IMR-90 (cell line): Measurements from ENCODE around the gene EPN2. TPM values are rescaled to one million over a fixed set of nuclear protein-coding genes. Genes with fewer than 3 reads are reported as not detected.

Experiments used
- ATAC-seq: fragments of 200-7000 bp; cut with Tn5 transposase; 2 replicates; pipeline ENCODE4 v1.9.1; 2020; ENCODE audit warnings: low read depth, mild to moderate bottlenecking, moderate library complexity
- BruUV-seq: library from RNA; stranded (reverse); fragments of 400-500 nt; replicated peaks from 2 replicates; lab custom pipeline; 2021; lab: Mats Ljungman, UMichigan
- CTCF ChIA-PET: fragments of 300-600 bp; formaldehyde crosslinking; extraction: SDS; loops from one replicate; lab custom pipeline; 2021; ENCODE audit warnings: antibody characterized with exemption; lab: Yijun Ruan, JAX
- POLR2A ChIA-PET: fragments of 300-600 bp; sonication (Branson Sonifier 250); formaldehyde crosslinking; loops from one replicate; lab custom pipeline; 2022; ENCODE audit warnings: antibody characterized with exemption; ENCODE audit not compliant: unreplicated experiment; lab: Charles Lee
- DNase-seq: peaks from one replicate; pipeline ENCODE4 v3.0.0; 2013
- H2AFZ ChIP-seq: replicated peaks from 2 replicates; pipeline ENCODE3; 2013; ENCODE audit warnings: low read length, mild to moderate bottlenecking; ENCODE audit not compliant: poor library complexity
- H2AK5ac ChIP-seq: 2 replicates; pipeline ENCODE4 v1.6.1; 2013; ENCODE audit warnings: low read depth, low read length, inconsistent platforms
- H2AK9ac ChIP-seq: replicated peaks from 2 replicates; pipeline ENCODE3; 2013; ENCODE audit warnings: mild to moderate bottlenecking, low read depth, low read length, moderate library complexity; ENCODE audit not compliant: poor library complexity
- H2BK120ac ChIP-seq: 2 replicates; pipeline ENCODE4 v1.6.1; 2013; ENCODE audit warnings: low read depth, low read length, inconsistent platforms
- H2BK15ac ChIP-seq: 3 replicates; pipeline ENCODE4 v1.6.1; 2013; ENCODE audit warnings: low read depth, low read length, inconsistent platforms
- H2BK20ac ChIP-seq: 2 replicates; pipeline ENCODE4 v1.6.1; 2013; ENCODE audit warnings: low read depth, mild to moderate bottlenecking, inconsistent platforms, low read length, moderate library complexity
- H2BK5ac ChIP-seq: 2 replicates; pipeline ENCODE4 v1.6.1; 2013; ENCODE audit warnings: mild to moderate bottlenecking, low read depth, low read length, inconsistent platforms; ENCODE audit not compliant: poor library complexity, severe bottlenecking
- H3K14ac ChIP-seq: replicated peaks from 2 replicates; pipeline ENCODE4 v1.6.1; 2013; ENCODE audit warnings: low read depth, low read length, inconsistent platforms
- H3K18ac ChIP-seq: 2 replicates; pipeline ENCODE4 v1.6.1; 2013; ENCODE audit warnings: low read depth, low read length, control low read depth
- H3K23ac ChIP-seq: 2 replicates; pipeline ENCODE4 v1.6.1; 2013; ENCODE audit warnings: low read depth, low read length, inconsistent platforms
- H3K27ac ChIP-seq: 2 replicates; pipeline ENCODE4 v1.5.1; 2013; ENCODE audit warnings: mild to moderate bottlenecking, control low read depth, low read length; ENCODE audit not compliant: insufficient read depth
- H3K27me3 ChIP-seq: 2 replicates; pipeline ENCODE4 v1.6.1; 2013; ENCODE audit warnings: low read length; ENCODE audit not compliant: control insufficient read depth, insufficient read depth
- H3K36me3 ChIP-seq: 2 replicates; pipeline ENCODE4 v1.6.1; 2013; ENCODE audit warnings: low read length, mixed read lengths; ENCODE audit not compliant: control insufficient read depth, insufficient read depth
- H3K4ac ChIP-seq: 2 replicates; pipeline ENCODE4 v1.6.1; 2013; ENCODE audit warnings: low read depth, low read length, inconsistent platforms
- H3K4me1 ChIP-seq: 2 replicates; pipeline ENCODE4 v1.6.1; 2013; ENCODE audit warnings: low read length, mixed read lengths; ENCODE audit not compliant: control insufficient read depth, insufficient read depth
- H3K4me2 ChIP-seq: 2 replicates; pipeline ENCODE4 v1.6.1; 2013; ENCODE audit warnings: low read depth, mild to moderate bottlenecking, control low read depth, low read length, moderate library complexity
- H3K4me3 ChIP-seq: 2 replicates; pipeline ENCODE4 v1.5.1; 2013; ENCODE audit warnings: low read depth, mild to moderate bottlenecking, control low read depth, low read length, moderate library complexity; ENCODE audit not compliant: insufficient read depth
- H3K56ac ChIP-seq: 2 replicates; pipeline ENCODE4 v1.6.1; 2013; ENCODE audit warnings: low read length, inconsistent platforms; ENCODE audit not compliant: insufficient read depth; ENCODE audit errors: extremely low read depth
- H3K79me1 ChIP-seq, 2 experiments: 2 replicates each; pipeline ENCODE4 v1.6.1; 2013; ENCODE audit warnings: low read length in 2 of 2, inconsistent platforms in 1 of 2, low read depth in 1 of 2
- H3K9ac ChIP-seq: 2 replicates; pipeline ENCODE4 v1.6.1; 2013; ENCODE audit warnings: low read depth, low read length, control low read depth
- H3K9me1 ChIP-seq: 2 replicates; pipeline ENCODE4 v1.6.1; 2013; ENCODE audit warnings: low read length, inconsistent platforms; ENCODE audit not compliant: insufficient read depth
- H3K9me3 ChIP-seq: 2 replicates; pipeline ENCODE4 v1.6.1; 2013; ENCODE audit warnings: low read length; ENCODE audit not compliant: control insufficient read depth, insufficient read depth
- H4K20me1 ChIP-seq: 2 replicates; pipeline ENCODE4 v1.6.1; 2013; ENCODE audit warnings: low read length, inconsistent platforms; ENCODE audit not compliant: insufficient read depth
- H4K5ac ChIP-seq: 2 replicates; pipeline ENCODE4 v1.6.1; 2013; ENCODE audit warnings: mild to moderate bottlenecking, low read depth, low read length, control low read depth
- H4K8ac ChIP-seq, 2 experiments: 2 replicates each; pipeline ENCODE4 v1.6.1; 2013; ENCODE audit warnings: low read depth in 2 of 2, low read length in 2 of 2, control low read depth in 1 of 2, inconsistent platforms in 1 of 2
- H4K91ac ChIP-seq: 2 replicates; pipeline ENCODE4 v1.6.1; 2013; ENCODE audit warnings: low read depth, low read length, inconsistent platforms; ENCODE audit not compliant: insufficient read depth
- BHLHE40 ChIP-seq: fragments of 150-350 bp; IDR thresholded peaks from 2 replicates; pipeline ENCODE4 v1.6.1; 2016; ENCODE audit warnings: mild to moderate bottlenecking, low read depth, low read length
- CEBPB ChIP-seq: IDR thresholded peaks from 2 replicates; pipeline ENCODE4 v1.6.1; 2012; ENCODE audit warnings: low read depth, low read length, improper control_type of control experiment
- CTCF ChIP-seq: conservative IDR thresholded peaks from 2 replicates; pipeline ENCODE4 v1.5.1; 2012; ENCODE audit warnings: mild to moderate bottlenecking, low read depth, low read length, improper control_type of control experiment
- ELK1 ChIP-seq: fragments of 150-350 bp; IDR thresholded peaks from 2 replicates; pipeline ENCODE4 v1.6.1; 2016; ENCODE audit warnings: low read depth, mild to moderate bottlenecking, low read length, moderate library complexity, borderline replicate concordance
- FOS ChIP-seq: fragments of 150-350 bp; IDR thresholded peaks from 2 replicates; pipeline ENCODE4 v1.6.1; 2016; ENCODE audit warnings: low read depth, low read length
- MAFK ChIP-seq: IDR thresholded peaks from 2 replicates; pipeline ENCODE4 v1.6.1; 2012; ENCODE audit warnings: low read depth, low read length, improper control_type of control experiment
- MAZ ChIP-seq: IDR thresholded peaks from 2 replicates; pipeline ENCODE4 v1.6.1; 2012; ENCODE audit warnings: low read depth, mild to moderate bottlenecking, low read length, improper control_type of control experiment, moderate library complexity, borderline replicate concordance
- MXI1 ChIP-seq: IDR thresholded peaks from 2 replicates; pipeline ENCODE4 v1.6.1; 2012; ENCODE audit warnings: low read depth, mild to moderate bottlenecking, low read length, moderate library complexity, borderline replicate concordance
- NFE2L2 ChIP-seq: fragments of 150-350 bp; IDR thresholded peaks from 2 replicates; pipeline ENCODE4 v1.6.1; 2016; ENCODE audit warnings: low read depth, mild to moderate bottlenecking, low read length
- POLR2A ChIP-seq: IDR thresholded peaks from 2 replicates; pipeline ENCODE4 v1.6.1; 2012; ENCODE audit warnings: mild to moderate bottlenecking, low read depth, low read length
- RAD21 ChIP-seq: IDR thresholded peaks from 2 replicates; pipeline ENCODE4 v1.6.1; 2012; ENCODE audit warnings: low read length, improper control_type of control experiment
- RCOR1 ChIP-seq: IDR thresholded peaks from 2 replicates; pipeline ENCODE4 v1.6.1; 2012; ENCODE audit warnings: mild to moderate bottlenecking, low read length, improper control_type of control experiment; ENCODE audit not compliant: insufficient replicate concordance
- RFX5 ChIP-seq: IDR thresholded peaks from 2 replicates; pipeline ENCODE4 v1.8.0; 2012; ENCODE audit warnings: low read depth, mild to moderate bottlenecking, low read length, moderate library complexity
- SMC3 ChIP-seq: fragments of 150-350 bp; IDR thresholded peaks from 2 replicates; pipeline ENCODE4 v1.6.1; 2016; ENCODE audit warnings: low read depth, mild to moderate bottlenecking, antibody characterized with exemption, low read length, moderate library complexity
- USF2 ChIP-seq: fragments of 150-350 bp; IDR thresholded peaks from 2 replicates; pipeline ENCODE4 v1.6.1; 2017; ENCODE audit warnings: mild to moderate bottlenecking, antibody characterized with exemption, low read length, low read depth
- WGBS, 2 experiments: methylation state at CpG; one replicate each; pipeline versions ENCODE4 v1.1.5 to v1.1.7; 2013; ENCODE audit warnings: missing lambda C conversion rate in 2 of 2; ENCODE audit not compliant: insufficient read length in 1 of 2; ENCODE audit errors: extremely low coverage in 2 of 2; 5-methylcytosine and 5-hydroxymethylcytosine counted together
- dilution Hi-C: fragments of 300-500 bp; cut with HindIII; formaldehyde crosslinking; loops from one replicate; pipeline ENCODE4 v1.14.3; 2018; ENCODE audit warnings: low sequenced_read_pairs; ENCODE audit not compliant: unreplicated experiment
- in situ Hi-C: fragments of 300-500 bp; cut with MboI; formaldehyde crosslinking; loops from 3 replicates; pipeline ENCODE4 v1.14.3; 2019; ENCODE audit warnings: low sequenced_read_pairs, inconsistent platforms, mixed read lengths
- intact Hi-C: fragments of 100-400 bp; cut with micrococcal nuclease; formaldehyde crosslinking; loops from 2 replicates; pipeline ENCODE4 v1.10.0; 2022
- polyA plus RNA-seq, 3 experiments: library from polyadenylated mRNA; depleted of rRNA; stranded (reverse); fragments of >200 nt; gene quantifications; 2 replicates each; pipeline ENCODE4 v1.2.3, GENCODE V29; 2012; ENCODE audit warnings: low replicate concordance in 1 of 3
- total RNA-seq: library from RNA; depleted of rRNA; stranded (reverse); fragments of >200 nt; gene quantifications from 2 replicates; pipeline ENCODE4 v1.2.3, GENCODE V29; 2012

EPN2 gene
- total and polyA plus RNA-seq, 2 of the 4 experiments (the other 2 are of a cell fraction), result 14.9 to 25.3 TPM

- no peak overlapping the region for H2BK20ac ChIP-seq
- peaks cover 17 to 66% of the 10 kb centered on the region in 2 experiments for H3K79me1 ChIP-seq
- no peak for DNase-seq
- H3K18ac ChIP-seq, result no peak overlapping the region
- intact Hi-C loops, result no loop called here
- ChIA-PET CTCF (no interaction called here), POLR2A (no interaction called here)
- no peaks in the 10 kb centered on the region for H3K27me3 ChIP-seq
- no peak overlapping the region for H4K8ac ChIP-seq
- TF ChIP-seq FOS, result no peak
- no peak for TF ChIP-seq RCOR1
- no peak for TF ChIP-seq SMC3
- TF ChIP-seq MAZ, result no peak
- TF ChIP-seq MXI1, result no peak
- no peak for TF ChIP-seq CEBPB
- no peak for TF ChIP-seq POLR2A
- TF ChIP-seq MAFK, result no peak
- TF ChIP-seq RAD21, result no peak
- TF ChIP-seq USF2, result no peak
- no peak for TF ChIP-seq ELK1
- TF ChIP-seq BHLHE40, result no peak
- TF ChIP-seq NFE2L2, result no peak
- TF ChIP-seq CTCF, result no peak
- TF ChIP-seq RFX5, result no peak
- ATAC-seq, result no peak
- no peak overlapping the region for H2BK15ac ChIP-seq
- H3K27ac ChIP-seq, result no peak overlapping the region
- in situ Hi-C loops, result no loop called here
- H2AFZ ChIP-seq, result no peak overlapping the region
- H4K20me1 ChIP-seq, result peaks cover 43% of the 10 kb centered on the region
- H4K91ac ChIP-seq, result no peak overlapping the region
- H3K4me3 ChIP-seq, result no peak overlapping the region
- no peak overlapping the region for H2BK5ac ChIP-seq
- no peak overlapping the region for H3K4ac ChIP-seq
- WGBS, 2 experiments, result 67% methylated on average over 2 of the region's 6 CpGs; no CpG with 5 or more reads in 1 of the 2 experiments
- no peaks in the 10 kb centered on the region for H3K4me1 ChIP-seq
- H3K9ac ChIP-seq, result no peak overlapping the region
- no TSS peak for BruUV-seq
- no peak overlapping the region for H3K4me2 ChIP-seq
- no peak overlapping the region for H2AK9ac ChIP-seq
- peaks cover 3% of the 10 kb centered on the region for H3K36me3 ChIP-seq
- peaks cover 19% of the 10 kb centered on the region for H3K9me1 ChIP-seq
- H2BK120ac ChIP-seq, result no peak overlapping the region
- H3K56ac ChIP-seq, result no peak overlapping the region
- H2AK5ac ChIP-seq, result no peak overlapping the region
- H3K9me3 ChIP-seq, result no peaks in the 10 kb centered on the region
- dilution Hi-C loops, result no loop called here
- 0 out of 2 replicates have a peak overlapping the region, but pooled peaks have one; percentile 56 for H3K23ac ChIP-seq
- H3K14ac ChIP-seq, result no peak overlapping the region
- no peak overlapping the region for H4K5ac ChIP-seq
These were observed 2.4 kb downstream of the EPN2 start for GRCh38 chr17:19239544-19239943.
